ENCODE results near the gene DTYMK. TPM values are rescaled to one million over a fixed set of nuclear protein-coding genes. Genes with fewer than 3 reads are reported as not detected.

DTYMK gene
- total RNA-seq, 4 donors from 2014 or later: 7.7 to 18.7 (median 11.0) TPM

DNA sequence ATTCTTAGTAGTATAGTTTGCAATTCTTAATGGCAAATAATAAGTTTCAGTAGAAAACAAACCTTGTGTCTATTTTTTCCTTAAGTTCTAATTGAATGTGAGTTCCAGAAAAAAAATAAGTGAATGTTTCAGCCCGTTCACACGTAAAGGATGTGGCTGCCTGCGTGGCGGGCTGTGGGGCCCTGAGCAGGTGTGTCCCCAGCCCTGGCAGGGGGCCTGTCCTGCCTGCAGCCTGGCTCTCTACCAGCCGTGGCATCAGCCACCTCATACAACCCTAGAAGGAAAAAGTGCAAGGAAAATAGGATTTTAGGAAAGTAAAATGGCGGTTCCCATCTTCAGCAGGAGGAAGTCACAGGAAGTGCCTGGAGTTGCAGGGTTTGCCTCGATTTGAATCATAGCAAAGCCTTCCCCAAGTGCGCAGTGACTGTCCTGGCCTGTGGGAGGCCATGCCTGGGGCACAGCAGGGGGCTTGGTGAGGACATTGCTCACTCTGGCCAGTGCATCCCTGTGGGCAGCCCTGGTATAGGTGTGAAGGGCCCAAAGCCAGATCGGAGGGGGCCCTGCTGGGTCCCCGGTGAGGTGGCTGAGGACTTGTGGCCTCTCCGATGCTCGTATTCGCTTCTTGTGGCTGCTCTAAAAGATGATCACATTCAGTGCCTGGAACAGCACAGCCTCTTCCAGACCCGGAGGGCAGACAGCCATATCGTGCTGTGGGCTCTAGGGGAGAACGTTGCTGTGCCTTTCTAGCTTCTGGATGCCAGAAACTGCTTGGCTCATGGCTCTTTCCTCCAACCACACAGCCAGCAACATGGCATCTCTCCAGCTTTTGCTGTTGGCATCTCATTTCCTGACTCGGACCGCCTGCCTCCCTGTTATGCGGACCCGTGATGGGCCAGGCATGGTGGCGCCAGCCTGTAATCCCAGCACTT is 12.6 kb downstream of the DTYMK start:
- 65 to 83% methylated on average over 7 of the region's 21 CpGs for WGBS, 2 donors (ENCODE audit: low coverage in 1 of 2)
- no peaks in the 10 kb centered on the region for H3K4me1 ChIP-seq
- no peaks in the 10 kb centered on the region for H3K27me3 ChIP-seq
- ATAC-seq: no peak
- no peak for TF ChIP-seq POLR2AphosphoS5 (IDR thresholded peaks at IDR 0.05)
- TF ChIP-seq POLR2A (IDR thresholded peaks at IDR 0.05): no peak
- TF ChIP-seq EP300 (IDR thresholded peaks at IDR 0.05): no peak
- TF ChIP-seq, protein P1, sequence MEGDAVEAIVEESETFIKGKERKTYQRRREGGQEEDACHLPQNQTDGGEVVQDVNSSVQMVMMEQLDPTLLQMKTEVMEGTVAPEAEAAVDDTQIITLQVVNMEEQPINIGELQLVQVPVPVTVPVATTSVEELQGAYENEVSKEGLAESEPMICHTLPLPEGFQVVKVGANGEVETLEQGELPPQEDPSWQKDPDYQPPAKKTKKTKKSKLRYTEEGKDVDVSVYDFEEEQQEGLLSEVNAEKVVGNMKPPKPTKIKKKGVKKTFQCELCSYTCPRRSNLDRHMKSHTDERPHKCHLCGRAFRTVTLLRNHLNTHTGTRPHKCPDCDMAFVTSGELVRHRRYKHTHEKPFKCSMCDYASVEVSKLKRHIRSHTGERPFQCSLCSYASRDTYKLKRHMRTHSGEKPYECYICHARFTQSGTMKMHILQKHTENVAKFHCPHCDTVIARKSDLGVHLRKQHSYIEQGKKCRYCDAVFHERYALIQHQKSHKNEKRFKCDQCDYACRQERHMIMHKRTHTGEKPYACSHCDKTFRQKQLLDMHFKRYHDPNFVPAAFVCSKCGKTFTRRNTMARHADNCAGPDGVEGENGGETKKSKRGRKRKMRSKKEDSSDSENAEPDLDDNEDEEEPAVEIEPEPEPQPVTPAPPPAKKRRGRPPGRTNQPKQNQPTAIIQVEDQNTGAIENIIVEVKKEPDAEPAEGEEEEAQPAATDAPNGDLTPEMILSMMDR (IDR thresholded peaks at IDR 0.05): no peak
- no peaks in the 10 kb centered on the region for H3K9me3 ChIP-seq
- peaks cover 0 to 88% of the 10 kb centered on the region in 2 donors for H3K36me3 ChIP-seq
- H3K4me3 ChIP-seq: no peak overlapping the region
- H3K27ac ChIP-seq: no peak overlapping the region

DNA sequence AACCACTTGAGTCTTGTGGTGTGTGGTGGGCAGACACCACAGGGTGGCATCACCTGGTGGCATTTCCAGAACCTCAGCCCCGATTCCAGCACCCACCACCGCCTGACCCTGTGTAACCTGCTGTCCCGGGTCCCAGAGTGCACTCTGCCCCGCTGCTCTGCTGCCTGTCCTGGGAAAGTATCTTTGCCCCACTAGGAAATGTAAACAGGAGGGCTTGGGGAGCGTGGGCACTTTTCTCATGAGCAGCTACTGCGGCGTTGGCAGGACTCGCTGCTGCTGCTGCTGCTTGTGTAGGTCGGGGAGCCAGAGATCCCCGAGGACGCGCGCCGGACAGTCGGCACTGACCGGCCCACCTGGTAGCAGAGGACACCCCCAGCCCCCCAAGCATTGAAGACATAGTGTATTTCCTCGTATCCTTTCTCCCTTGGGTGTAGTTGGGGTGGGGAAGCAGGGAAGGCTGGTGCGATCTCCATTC is 13.4 kb downstream of the DTYMK start:
- H3K4me3 ChIP-seq: no peak overlapping the region
- no peak for ATAC-seq
- no peaks in the 10 kb centered on the region for H3K4me1 ChIP-seq
- H3K36me3 ChIP-seq: peaks cover 0 to 88% of the 10 kb centered on the region in 2 donors
- WGBS, 2 donors (ENCODE audit: low coverage in 1 of 2): 75 to 90% methylated on average over 2 to 4 of the region's 18 CpGs
- no peak overlapping the region for H3K27ac ChIP-seq
- TF ChIP-seq EP300 (IDR thresholded peaks at IDR 0.05) (no peak), POLR2A (IDR thresholded peaks at IDR 0.05) (no peak), POLR2AphosphoS5 (IDR thresholded peaks at IDR 0.05) (no peak)
- TF ChIP-seq, protein P1 (IDR thresholded peaks at IDR 0.05): no peak
- H3K27me3 ChIP-seq: no peaks in the 10 kb centered on the region
- H3K9me3 ChIP-seq: no peaks in the 10 kb centered on the region

DNA sequence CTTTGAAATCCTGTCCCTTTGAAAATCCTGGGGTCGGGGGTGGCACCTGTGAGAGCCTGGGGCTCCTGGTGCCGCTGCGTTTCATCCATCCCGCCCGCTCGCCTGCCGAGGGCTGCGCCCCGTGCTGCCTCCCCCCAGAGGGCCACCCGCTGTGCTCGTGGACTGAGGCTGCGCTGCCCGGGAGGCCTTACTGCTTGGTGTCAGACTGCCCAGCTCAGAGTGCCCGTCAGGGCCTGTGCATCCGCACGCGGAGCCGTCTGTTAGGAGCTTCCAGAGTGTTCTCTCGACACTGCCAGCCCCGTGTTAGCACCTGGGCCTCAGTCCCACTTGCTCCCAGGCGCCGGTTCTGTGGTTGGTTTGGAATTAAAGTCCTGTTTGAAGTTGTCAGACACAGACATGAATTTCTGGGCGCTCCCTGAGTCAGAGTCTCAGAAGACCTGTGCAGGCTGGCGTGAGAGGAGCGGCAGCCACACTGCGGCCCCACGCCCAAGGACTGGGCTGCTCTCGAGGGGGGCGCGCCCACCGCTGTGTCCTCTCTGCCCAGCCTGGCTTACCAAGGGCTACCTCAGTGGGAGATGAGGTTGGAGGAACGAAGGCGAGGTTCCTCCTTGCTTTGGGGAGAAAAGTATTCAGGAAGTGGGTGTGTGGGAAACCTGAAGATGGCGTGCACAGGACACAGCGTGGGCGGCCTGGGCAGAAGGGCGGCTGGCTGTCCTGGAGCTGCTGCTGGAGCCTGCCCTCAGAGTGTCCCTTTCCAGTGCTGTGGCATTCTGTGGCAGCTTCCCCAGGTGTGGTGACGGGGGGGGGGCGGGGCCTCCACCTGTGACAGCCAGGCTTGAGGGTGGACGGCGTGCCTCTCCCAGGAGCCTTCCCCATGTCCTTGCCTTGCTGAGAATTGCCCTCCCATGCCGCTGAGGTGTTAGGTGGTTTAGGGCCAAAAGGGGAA is 14.1 kb downstream of the DTYMK start:
- H3K27me3 ChIP-seq: no peaks in the 10 kb centered on the region
- H3K27ac ChIP-seq: no peak overlapping the region
- 80% methylated on average over 1 of the region's 42 CpGs; no CpG with 5 or more reads in 1 of the 2 donors for WGBS, 2 donors (ENCODE audit: low coverage in 1 of 2)
- H3K36me3 ChIP-seq: peaks cover 0 to 88% of the 10 kb centered on the region in 2 donors
- TF ChIP-seq EP300 (IDR thresholded peaks at IDR 0.05) (no peak), POLR2A (IDR thresholded peaks at IDR 0.05) (no peak), POLR2AphosphoS5 (IDR thresholded peaks at IDR 0.05) (no peak)
- TF ChIP-seq, protein P1 (IDR thresholded peaks at IDR 0.05): no peak
- H3K9me3 ChIP-seq: no peaks in the 10 kb centered on the region
- H3K4me1 ChIP-seq: no peaks in the 10 kb centered on the region
- ATAC-seq: no peak
- H3K4me3 ChIP-seq: no peak overlapping the region

DNA sequence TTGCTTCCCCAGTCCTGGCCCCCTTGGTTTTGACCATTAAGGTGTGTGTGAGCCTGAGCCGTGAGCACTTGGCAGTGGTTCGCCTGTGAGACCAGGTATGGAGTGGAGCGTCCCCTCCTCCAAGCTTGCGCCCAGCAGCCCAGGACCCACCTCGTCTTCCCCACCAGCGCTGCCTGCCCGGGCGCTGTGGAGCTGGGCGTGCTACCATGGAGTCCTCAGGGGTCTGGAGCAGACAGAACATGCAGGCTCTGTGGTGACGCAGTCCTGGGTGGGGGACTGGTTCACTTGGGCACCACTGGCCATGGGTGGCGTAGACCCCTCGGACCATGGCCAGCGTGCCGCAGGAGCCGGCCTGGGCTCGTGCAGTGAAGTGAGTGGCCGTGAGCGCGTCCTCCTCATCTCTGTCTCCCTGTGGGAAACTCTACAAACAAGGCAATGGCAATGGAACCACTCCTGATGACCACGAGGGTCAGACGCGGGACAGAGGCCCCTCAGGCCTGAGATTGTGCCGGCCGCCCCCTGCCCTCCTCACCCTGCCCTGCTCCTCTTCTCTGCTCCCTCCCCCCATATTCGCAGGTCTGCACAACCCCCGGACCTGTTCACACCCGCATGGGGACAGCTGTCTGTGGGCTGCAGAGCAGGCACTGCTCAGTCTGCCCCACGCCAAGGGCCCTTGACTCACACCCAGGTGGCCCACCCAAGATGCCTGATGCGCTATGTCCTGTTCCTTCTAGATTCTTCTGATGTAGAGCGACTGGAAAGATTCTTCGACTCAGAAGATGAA is 15.0 kb downstream of the DTYMK start:
- H3K27ac ChIP-seq: no peak overlapping the region
- H3K27me3 ChIP-seq: no peaks in the 10 kb centered on the region
- no peak for ATAC-seq
- no peaks in the 10 kb centered on the region for H3K9me3 ChIP-seq
- 63% methylated on average over 2 of the region's 31 CpGs; no CpG with 5 or more reads in 1 of the 2 donors for WGBS, 2 donors (ENCODE audit: low coverage in 1 of 2)
- peaks cover 0 to 88% of the 10 kb centered on the region in 2 donors for H3K36me3 ChIP-seq
- no peaks in the 10 kb centered on the region for H3K4me1 ChIP-seq
- no peak overlapping the region for H3K4me3 ChIP-seq
- TF ChIP-seq POLR2A (IDR thresholded peaks at IDR 0.05) (no peak), POLR2AphosphoS5 (IDR thresholded peaks at IDR 0.05) (no peak), EP300 (IDR thresholded peaks at IDR 0.05) (no peak)
- TF ChIP-seq, protein P1 (IDR thresholded peaks at IDR 0.05): no peak

All from gastroesophageal sphincter (tissue), 4 donors.